Measurements from ENCODE around the gene RPS19BP1.
A peak's percentile ranks its signal among the peaks of the same experiment; 100 is the strongest.

GRCh38 chr22:39528681-39529486 lies 3.7 kb downstream of the RPS19BP1 start:
- TF ChIP-seq, protein P1, sequence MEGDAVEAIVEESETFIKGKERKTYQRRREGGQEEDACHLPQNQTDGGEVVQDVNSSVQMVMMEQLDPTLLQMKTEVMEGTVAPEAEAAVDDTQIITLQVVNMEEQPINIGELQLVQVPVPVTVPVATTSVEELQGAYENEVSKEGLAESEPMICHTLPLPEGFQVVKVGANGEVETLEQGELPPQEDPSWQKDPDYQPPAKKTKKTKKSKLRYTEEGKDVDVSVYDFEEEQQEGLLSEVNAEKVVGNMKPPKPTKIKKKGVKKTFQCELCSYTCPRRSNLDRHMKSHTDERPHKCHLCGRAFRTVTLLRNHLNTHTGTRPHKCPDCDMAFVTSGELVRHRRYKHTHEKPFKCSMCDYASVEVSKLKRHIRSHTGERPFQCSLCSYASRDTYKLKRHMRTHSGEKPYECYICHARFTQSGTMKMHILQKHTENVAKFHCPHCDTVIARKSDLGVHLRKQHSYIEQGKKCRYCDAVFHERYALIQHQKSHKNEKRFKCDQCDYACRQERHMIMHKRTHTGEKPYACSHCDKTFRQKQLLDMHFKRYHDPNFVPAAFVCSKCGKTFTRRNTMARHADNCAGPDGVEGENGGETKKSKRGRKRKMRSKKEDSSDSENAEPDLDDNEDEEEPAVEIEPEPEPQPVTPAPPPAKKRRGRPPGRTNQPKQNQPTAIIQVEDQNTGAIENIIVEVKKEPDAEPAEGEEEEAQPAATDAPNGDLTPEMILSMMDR (IDR thresholded peaks at IDR 0.05): peak; percentile 91 to 97 (median 97)
- TF ChIP-seq POLR2A (IDR thresholded peaks at IDR 0.05): no peak
